SH-SY5Y (cell line): ENCODE measurements around the gene LPCAT1.

Experiments
- GATA2 ChIP-seq: IDR thresholded peaks from 2 replicates; pipeline ENCODE4 v1.6.1; 2011; ENCODE audit warnings: mild to moderate bottlenecking, low read depth, low read length
- GATA3 ChIP-seq: IDR thresholded peaks from 2 replicates; pipeline ENCODE4 v1.6.1; 2011; ENCODE audit warnings: low read depth, mild to moderate bottlenecking, low read length, moderate library complexity

Gene LPCAT1

DNA sequence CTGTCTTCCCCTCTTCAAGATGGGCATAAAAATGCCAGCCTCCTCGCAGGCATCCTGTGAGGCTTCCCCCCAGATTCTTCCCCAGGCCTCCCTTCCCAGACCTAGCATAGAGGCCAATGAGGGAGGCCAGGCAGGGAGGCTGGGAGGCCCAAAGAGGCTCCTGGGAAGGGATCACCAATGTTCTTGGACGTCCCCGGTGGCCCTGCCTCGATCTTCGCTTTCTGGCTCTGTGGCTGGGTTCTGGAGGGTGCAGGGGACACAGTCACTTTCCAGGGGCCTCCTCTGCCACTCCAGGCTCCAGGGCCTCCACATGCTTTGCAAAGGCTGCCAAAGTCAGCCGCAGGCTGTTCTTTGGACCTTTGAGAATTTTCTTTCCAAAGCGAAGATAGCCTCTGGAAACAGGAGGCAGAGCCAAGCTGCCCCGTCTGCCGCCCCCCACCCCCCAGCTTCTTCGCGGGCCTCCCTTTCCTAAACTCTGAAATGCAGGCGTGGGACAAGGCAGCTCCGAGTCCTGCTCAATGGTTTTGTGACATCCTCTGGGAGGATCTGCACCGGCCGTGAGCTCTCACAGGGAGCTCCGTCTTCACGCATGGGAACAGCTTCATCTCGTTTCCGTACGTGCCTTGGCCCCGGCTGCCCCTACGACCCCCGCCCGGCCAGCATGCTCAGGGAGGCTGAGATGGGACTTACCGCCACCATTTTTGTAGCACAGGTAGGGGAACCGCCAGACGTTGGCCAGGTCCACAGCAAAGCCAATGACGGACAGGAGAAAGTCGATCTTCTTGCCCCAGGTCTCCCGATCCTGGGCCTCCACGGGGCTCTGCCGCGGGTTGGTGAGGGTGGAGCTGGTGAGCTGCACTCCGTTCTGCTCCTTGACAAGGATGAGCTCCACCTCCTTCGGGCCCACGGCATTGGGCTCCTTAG lies 81.3 kb downstream of the LPCAT1 start:
- TF ChIP-seq GATA3 (no peak), GATA2 (no peak)

DNA sequence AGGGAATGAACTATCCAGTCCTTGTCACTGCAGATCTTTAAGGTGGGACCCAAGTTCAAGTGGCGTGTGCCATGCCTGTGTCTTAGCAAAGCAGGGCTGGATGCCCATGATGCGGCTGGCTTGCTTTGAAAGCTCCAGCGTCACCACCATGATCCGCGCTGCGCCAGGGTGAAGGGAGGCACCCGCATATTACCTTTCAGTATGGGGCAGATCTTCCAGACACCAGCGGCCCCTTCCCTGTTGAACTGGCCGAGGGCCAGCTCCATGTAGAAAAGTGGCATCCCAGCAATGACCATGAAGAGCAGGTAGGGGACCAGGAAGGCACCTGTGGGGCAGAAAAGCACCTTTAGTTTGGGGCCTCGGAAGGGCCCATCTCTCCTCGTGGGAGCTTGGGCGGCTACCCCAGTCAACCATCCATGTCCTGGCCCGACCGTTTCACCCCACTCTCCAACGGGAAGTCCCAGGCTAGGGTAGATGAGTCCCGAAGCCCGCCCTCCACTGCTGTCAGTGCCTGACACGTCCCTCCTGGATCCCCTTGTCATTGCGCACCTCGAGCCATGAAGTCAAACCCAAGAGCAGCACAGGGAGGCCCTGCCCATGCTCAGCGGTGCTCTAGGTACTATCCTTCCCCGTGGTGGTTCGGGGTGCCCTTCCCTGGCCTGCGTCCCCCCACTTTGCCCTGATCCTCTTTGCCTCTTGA lies 82.4 kb downstream of the LPCAT1 start:
- TF ChIP-seq GATA3 (no peak), GATA2 (no peak)

DNA sequence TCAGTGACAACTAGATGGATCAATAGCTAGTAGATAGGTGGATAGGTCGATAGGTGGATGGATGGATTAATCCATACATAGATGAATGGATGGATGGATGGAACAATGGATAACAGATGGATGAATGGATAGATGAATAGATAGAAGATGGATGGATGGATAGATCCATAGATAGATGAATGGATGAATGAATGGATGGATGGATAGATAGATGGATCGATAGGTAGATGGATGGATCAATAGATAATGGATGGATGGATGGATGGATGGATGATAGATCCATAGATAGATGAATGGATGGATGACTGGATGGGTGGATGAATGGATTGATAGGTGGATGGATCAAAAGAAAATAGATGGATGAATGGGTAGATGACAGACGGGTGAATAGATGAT lies 83.7 kb downstream of the LPCAT1 start:
- TF ChIP-seq GATA3 (no peak), GATA2 (no peak)

DNA sequence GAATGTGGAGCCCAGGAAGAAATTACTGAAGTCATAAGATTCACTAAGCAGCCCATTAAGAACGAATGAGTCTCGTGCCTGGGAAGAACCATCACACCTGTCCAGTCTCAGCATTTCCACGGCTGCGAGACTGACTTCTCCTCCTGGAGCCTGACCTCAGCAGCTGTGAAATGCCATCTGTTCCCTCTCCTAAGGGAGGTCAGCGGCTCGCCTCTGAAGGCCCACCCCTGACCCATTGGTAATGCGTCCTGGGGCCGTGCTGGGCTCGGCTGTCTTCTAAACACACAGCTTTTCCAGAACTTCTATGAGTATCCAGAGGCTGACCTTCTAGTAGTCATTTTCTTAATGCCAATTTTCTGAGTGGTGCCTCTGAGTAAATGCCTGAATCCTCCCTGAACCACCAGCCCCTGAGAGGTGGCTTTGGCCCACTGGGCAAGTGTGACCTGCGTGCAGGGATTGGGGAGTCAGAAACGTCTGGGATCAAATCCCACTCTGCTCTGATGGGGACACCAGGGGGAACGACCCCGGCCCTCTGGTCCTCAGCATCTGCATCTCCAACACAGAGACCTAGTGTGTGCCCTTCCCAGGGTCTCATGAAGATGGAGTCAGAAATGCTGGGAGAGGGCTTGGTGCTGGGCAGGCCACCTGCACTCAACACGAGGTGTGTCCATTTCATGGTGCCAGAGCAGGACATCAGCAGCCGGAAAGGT lies 84.2 kb downstream of the LPCAT1 start:
- TF ChIP-seq GATA3 (no peak), GATA2 (no peak)

DNA sequence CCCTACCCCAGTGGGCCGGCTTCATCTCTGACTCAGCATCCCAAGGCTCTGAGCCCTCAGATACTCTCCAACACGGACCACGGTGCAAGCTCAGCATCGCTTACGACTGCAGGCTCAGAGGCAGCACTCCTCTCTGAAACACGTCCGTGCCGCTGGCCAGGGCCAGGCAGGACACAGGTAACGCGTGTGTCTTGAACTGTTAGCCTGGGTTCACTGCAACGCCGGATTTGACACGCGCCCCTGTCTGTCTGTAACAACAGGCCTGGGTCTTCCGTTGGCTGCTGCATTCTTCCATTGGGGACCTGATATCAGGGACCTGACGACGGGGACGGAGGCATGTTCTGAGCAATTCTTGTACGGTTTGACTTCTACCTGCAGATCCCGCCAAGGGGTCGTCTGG lies 84.9 kb downstream of the LPCAT1 start:
- no peak for TF ChIP-seq GATA3
- TF ChIP-seq GATA2 = no peak

DNA sequence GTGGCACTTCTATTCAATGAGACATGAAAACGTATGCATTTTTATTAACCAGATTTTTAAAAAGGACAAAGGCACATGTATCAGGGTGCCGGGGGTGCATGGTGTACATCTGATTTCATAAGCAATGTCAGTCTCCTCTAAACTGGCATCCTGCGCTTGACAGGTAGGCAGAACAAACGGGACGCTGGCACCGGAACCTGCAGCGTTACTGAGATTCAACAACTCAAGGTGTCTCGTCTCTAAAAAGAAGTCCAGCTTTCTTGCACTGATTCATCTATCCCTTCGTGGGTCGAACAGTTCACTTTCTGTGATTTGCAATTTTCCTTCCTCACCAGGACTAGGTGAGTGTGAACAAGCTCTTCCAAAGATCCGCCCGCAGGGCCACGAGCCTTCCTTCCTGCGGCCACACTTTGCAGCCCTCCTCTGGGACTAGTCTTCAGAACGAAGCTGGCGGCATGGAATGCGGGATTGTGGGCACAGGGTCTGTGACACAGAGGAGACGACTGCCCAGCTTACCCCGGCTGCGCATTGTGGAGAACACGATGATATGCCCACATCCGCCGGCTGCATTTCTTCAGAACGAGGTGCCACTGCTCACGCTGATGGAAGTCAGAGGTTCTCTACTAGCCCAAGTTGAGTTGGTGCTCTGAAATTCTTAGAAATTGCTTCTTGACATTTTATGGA lies 85.7 kb downstream of the LPCAT1 start:
- TF ChIP-seq GATA3 (no peak), GATA2 (no peak)

DNA sequence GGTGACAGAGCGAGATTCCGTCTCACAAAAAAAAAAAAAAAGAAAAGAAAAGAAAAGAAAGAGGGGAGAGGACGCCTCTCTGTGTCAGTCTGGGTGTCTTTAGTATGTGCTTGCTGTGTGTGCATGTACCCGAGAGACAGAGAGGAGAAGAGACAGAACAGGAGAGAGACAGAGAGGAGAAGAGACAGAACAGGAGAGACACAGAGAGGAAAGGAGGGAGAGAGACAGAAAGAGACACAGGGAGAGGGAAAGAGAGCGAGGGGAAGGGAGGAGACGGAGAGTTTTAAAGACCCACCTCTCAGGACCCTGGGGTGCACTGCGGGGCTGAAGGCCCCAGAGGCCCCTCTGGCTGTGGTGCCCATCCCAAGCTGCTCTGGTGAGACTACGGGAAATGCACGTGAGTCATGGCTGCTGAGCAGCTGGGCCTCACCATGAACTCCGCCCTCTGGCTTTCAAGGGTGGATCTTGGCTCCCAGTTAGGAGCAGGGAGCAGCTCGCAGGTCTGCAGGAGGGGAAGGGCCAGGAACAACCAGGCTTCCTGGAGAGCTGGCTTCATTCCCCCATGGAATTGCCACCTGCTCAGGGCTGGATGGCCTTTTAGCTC lies 86.4 kb downstream of the LPCAT1 start:
- no peak for TF ChIP-seq GATA3
- no peak for TF ChIP-seq GATA2

DNA sequence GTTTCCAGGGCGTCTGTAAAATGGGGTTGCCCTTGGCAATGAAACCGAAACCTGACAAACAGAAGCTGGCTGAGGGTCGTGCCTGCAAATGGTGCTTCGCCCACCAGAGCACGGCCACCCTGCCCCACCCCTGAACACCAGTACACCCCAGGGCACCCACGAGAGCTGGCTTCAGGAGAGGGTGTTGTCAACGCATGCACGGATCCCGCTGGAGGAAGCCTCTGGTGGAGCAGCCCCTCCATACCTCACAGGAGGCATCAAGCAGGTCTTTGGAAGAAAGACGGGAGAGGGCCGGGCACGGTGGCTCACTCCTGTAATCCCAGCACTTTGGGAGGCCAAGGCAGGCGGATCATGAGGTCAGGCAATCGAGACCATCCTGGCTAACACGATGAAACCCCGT lies 87.1 kb downstream of the LPCAT1 start:
- TF ChIP-seq GATA2 = no peak
- TF ChIP-seq GATA3 = no peak

DNA sequence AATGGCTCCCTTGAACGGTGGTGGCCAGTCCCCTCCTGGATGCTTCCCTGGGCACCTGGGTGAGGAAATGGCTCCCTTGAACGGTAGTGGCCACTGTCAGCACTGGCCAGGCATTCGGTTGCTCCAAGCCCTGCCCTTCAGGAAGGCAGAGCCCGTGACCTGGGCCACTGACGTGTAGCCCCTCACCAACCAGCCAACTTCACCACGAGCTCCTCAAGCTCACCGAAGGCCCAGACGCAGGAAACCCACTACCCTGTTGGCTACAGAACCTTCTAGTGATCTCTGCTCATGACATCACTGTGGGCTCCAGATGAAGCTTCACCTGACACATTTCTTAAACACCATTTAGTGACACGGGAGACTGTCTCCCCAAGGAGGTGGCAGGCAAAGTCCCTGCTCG lies 87.7 kb downstream of the LPCAT1 start:
- no peak for TF ChIP-seq GATA3
- TF ChIP-seq GATA2 = no peak

DNA sequence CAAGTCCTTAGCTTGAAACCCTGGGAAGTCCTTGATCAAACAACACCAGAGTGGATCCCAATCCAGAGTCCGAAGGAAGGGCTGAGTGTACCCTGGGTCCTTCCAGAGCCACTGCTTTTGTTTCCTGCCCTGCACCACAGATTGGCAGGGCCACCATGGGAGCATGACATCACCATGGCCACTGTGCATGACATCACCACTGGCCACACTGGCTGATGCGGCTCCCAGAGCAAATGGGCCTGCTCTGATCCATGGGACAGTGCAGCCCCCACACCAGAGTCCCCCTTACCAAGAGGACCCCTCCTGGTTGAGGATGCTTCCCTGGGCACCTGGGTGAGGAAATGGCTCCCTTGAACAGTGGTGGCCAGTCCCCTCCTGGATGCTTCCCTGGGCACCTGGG lies 88.4 kb downstream of the LPCAT1 start:
- TF ChIP-seq GATA3 (no peak), GATA2 (no peak)

DNA sequence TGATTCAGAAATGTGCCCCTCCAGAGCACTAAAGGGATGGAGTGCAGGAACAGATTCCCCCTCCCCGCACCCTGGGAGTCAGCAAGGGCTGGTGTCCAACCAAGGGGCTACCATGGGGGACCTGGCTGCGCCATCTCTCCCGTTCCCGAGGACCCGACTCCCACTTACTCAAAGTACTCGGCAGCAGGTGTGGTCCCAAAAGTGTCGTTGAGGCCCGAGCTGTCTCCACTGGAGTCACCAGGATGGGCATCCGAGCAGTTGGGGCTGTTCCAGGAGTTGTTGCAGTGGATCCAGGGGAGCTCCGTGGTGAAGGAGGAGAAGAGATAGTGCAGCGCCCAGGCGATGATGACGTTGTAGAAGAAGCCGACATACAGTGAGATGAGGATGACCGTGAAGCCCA lies 91.5 kb downstream of the LPCAT1 start:
- TF ChIP-seq GATA3 = no peak
- TF ChIP-seq GATA2 = no peak

DNA sequence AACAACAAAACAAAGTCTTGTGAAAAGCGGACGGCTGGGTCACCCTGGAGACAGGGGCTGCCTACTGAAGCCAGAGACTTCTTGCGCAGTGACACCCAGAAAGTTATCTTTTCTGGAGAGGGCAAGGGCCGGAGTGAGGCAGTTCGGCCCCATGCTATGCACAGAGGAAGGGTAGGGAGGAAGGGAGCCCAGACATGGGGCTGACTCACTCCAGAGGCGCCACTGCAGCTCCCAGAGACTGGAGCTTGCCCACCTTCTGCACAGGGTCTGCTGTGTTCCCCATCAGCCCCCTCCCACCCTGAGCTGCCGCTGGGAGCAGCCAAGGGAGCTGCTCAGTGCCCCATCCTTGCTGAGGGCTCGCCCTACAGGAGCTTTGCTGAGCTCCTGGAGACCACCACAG lies 91.9 kb downstream of the LPCAT1 start:
- no peak for TF ChIP-seq GATA2
- TF ChIP-seq GATA3 = no peak

DNA sequence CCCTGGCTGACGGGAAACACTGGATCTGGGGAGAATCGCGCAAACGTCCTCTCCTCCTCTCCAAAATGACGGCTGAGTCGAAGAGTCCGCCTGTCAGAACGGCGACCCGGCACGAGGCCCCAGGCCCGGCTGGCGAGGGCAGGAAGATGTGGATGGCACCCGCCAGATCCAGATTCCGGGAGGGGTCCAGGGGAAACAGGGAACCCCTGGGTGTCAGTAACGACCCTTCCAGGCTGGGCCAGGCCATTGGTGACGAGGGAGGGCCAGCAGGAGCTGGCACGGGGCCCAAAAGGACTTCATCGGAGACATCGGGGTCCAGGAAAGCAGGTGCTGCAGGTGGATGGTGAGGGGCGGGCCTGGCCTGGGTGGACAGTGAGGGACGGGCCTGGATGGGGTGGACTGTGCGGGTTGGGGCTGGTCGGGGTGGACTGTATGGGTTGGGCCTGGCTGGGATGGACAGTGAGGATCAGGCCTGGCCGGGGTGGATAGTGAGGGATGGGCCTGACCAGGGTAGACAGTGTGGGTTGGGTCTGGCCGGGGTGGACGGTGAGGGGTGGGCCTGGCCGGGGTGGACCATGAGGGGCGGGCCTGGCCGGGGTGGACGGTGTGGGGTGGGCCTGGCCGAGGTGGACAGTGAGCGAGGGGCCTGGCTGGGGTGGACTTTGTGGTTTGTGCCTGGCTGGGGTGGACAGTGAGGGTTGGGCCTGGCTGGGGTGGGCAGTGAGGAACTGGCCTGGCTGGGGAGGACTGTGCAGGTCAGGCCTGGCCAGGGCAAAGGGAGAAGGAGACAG lies 92.5 kb downstream of the LPCAT1 start:
- TF ChIP-seq GATA3 (no peak), GATA2 (no peak)
